Fibroblast of lung (primary cell): ENCODE data around the gene SRSF7. TPM values are rescaled to one million over a fixed set of nuclear protein-coding genes. Genes with fewer than 3 reads are reported as not detected.

ENCODE experiments used
- DNase-seq, 2 donors: peaks; one replicate each; pipeline versions ENCODE4 v3.0.0 to v3.0.0-alpha.2; 2010; ENCODE audit warnings: low read depth in 2 of 2
- H2AFZ ChIP-seq: 2 replicates; pipeline ENCODE4 v1.5.1; 2012; ENCODE audit warnings: low read length, control low read depth, inconsistent platforms
- H3K27ac ChIP-seq: 2 replicates; pipeline ENCODE4 v1.5.1; 2011; ENCODE audit warnings: low read length, control low read depth; ENCODE audit not compliant: insufficient read depth
- H3K27me3 ChIP-seq: 2 replicates; pipeline ENCODE4 v1.5.1; 2011; ENCODE audit warnings: mild to moderate bottlenecking, low read length; ENCODE audit not compliant: control insufficient read depth, insufficient read depth
- H3K36me3 ChIP-seq: 2 replicates; pipeline ENCODE4 v1.5.1; 2011; ENCODE audit warnings: low read length; ENCODE audit not compliant: control insufficient read depth, insufficient read depth
- H3K4me1 ChIP-seq: 2 replicates; pipeline ENCODE4 v1.5.1; 2011; ENCODE audit warnings: low read length; ENCODE audit not compliant: control insufficient read depth, insufficient read depth; ENCODE audit errors: extremely low read depth
- H3K4me2 ChIP-seq: 2 replicates; pipeline ENCODE4 v1.5.1; 2011; ENCODE audit warnings: low read length, control low read depth; ENCODE audit not compliant: insufficient read depth; ENCODE audit errors: extremely low read depth
- H3K4me3 ChIP-seq, 4 experiments: fragments of 200-600 bp in 1 of 4; sonication (generic) in 1 of 4; replicated peaks in 1 of 4; 2 replicates each; pipeline ENCODE4 v1.5.1; 2011 to 2016; ENCODE audit warnings: low read length in 4 of 4, low read depth in 3 of 4, mild to moderate bottlenecking in 3 of 4, control low read depth in 2 of 4, inconsistent platforms in 1 of 4, mixed read lengths in 1 of 4; ENCODE audit not compliant: insufficient read depth in 1 of 4; ENCODE audit errors: control extremely low read depth in 1 of 4
- H3K79me2 ChIP-seq: 2 replicates; pipeline ENCODE4 v1.5.1; 2012; ENCODE audit warnings: mild to moderate bottlenecking, low read length, inconsistent platforms; ENCODE audit not compliant: control insufficient read depth, insufficient read depth
- H3K9ac ChIP-seq: 2 replicates; pipeline ENCODE4 v1.5.1; 2011; ENCODE audit warnings: mild to moderate bottlenecking, low read length, control low read depth; ENCODE audit not compliant: insufficient read depth
- H3K9me3 ChIP-seq: 2 replicates; pipeline ENCODE4 v1.5.1; 2012; ENCODE audit warnings: low read depth, low read length; ENCODE audit not compliant: control insufficient read depth, insufficient read depth
- H4K20me1 ChIP-seq: 2 replicates; pipeline ENCODE4 v1.5.1; 2011; ENCODE audit warnings: low read length; ENCODE audit not compliant: control insufficient read depth, insufficient read depth; ENCODE audit errors: extremely low read depth
- EZH2 ChIP-seq: IDR thresholded peaks from 2 replicates; pipeline ENCODE4 v1.5.1; 2012; ENCODE audit warnings: low read length, control low read depth, mild to moderate bottlenecking; ENCODE audit errors: missing control alignments
- polyA plus RNA-seq, 2 donors: library from polyadenylated mRNA; depleted of rRNA in 1 of 2; stranded (reverse) in 1 of 2; unstranded in 1 of 2; fragments of >200 nt; gene quantifications; 2 replicates each; pipeline ENCODE4 v1.2.1, GENCODE V29; 2011 to 2012; ENCODE audit warnings: missing spikeins in 1 of 2
- total RNA-seq: library from RNA; depleted of rRNA; stranded (reverse); fragments of >200 nt; gene quantifications from 2 replicates; pipeline ENCODE4 v1.2.1, GENCODE V29; 2014
- TF ChIP-seq, protein P1 (sequence below), 2 donors: IDR thresholded peaks in 1 of 2; conservative IDR thresholded peaks in 1 of 2; 1 replicate in 1 of 2; 2 replicates in 1 of 2; pipeline ENCODE4 v1.5.1; 2011 to 2012; ENCODE audit warnings: low read length in 2 of 2, control low read depth in 1 of 2, inconsistent platforms in 1 of 2, low read depth in 1 of 2, mild to moderate bottlenecking in 1 of 2

Gene SRSF7
- total and polyA plus RNA-seq, 2 donors (not counting 1 experiment from before 2014, with no cell fraction given): 118 to 193 TPM

DNA sequence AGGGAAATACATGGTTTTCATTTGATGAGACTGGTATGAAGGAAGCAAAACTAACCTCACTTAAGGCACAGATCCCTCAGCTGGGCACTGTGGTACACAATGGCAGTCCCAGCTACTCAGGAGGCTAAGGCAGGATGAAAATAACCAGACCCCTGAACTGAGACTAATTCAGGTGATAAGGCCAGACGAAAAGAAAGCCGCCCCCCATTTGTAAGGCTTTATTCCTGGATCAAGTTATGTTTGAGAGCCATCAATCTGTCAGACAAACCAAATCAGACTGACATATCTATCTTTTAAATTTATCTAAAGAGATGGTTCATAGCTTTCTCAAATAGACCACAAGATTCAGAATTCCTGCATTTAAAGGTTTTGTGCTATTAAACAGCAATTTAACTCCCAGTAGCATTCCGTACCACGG, 4.1 kb downstream of the SRSF7 start:
- H3K36me3 ChIP-seq: peaks cover 15% of the 10 kb centered on the region
- no peak overlapping the region for H2AFZ ChIP-seq
- H3K4me2 ChIP-seq: no peak overlapping the region
- no peaks in the 10 kb centered on the region for H3K9me3 ChIP-seq
- DNase-seq: no peak
- H3K79me2 ChIP-seq: peaks cover 76% of the 10 kb centered on the region
- no peaks in the 10 kb centered on the region for H3K27me3 ChIP-seq
- H4K20me1 ChIP-seq: peaks cover 4% of the 10 kb centered on the region
- TF ChIP-seq, protein P1, sequence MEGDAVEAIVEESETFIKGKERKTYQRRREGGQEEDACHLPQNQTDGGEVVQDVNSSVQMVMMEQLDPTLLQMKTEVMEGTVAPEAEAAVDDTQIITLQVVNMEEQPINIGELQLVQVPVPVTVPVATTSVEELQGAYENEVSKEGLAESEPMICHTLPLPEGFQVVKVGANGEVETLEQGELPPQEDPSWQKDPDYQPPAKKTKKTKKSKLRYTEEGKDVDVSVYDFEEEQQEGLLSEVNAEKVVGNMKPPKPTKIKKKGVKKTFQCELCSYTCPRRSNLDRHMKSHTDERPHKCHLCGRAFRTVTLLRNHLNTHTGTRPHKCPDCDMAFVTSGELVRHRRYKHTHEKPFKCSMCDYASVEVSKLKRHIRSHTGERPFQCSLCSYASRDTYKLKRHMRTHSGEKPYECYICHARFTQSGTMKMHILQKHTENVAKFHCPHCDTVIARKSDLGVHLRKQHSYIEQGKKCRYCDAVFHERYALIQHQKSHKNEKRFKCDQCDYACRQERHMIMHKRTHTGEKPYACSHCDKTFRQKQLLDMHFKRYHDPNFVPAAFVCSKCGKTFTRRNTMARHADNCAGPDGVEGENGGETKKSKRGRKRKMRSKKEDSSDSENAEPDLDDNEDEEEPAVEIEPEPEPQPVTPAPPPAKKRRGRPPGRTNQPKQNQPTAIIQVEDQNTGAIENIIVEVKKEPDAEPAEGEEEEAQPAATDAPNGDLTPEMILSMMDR (conservative IDR thresholded peaks at IDR 0.05 in 1 of 2, IDR thresholded peaks at IDR 0.05 in 1 of 2; ENCODE audit: low read depth in 1 of 2, low read length in 2 of 2): no peak
- no peak overlapping the region for H3K9ac ChIP-seq
- H3K4me3 ChIP-seq: no peak overlapping the region
- H3K27ac ChIP-seq: no peak overlapping the region
- peaks cover 2% of the 10 kb centered on the region for H3K4me1 ChIP-seq

DNA sequence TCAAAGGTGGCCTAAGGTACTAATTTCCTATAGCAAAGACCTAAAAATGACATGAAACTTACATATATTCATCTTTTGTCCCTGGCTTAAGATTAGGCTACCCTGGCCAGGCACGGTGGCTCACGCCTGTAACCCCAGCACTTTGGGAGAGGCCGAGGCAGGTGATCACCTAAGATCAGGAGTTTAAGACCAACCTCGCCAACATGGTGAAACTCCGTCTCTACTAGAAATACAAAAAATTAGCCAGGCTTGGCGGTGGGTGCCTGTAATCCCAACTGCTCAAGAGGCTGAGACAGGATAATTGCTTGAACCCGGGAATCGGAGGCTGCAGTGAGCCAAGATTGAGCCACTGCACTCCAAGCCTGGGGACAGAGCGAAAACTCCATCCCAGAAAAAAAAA, 5.9 kb downstream of the SRSF7 start:
- H3K4me3 ChIP-seq: no peak overlapping the region
- H3K79me2 ChIP-seq: peaks cover 68% of the 10 kb centered on the region
- H4K20me1 ChIP-seq: peaks cover 4% of the 10 kb centered on the region
- TF ChIP-seq, protein P1 (conservative IDR thresholded peaks at IDR 0.05 in 1 of 2, IDR thresholded peaks at IDR 0.05 in 1 of 2; ENCODE audit: low read depth in 1 of 2, low read length in 2 of 2): no peak
- TF ChIP-seq EZH2: no peak
- peaks cover 15% of the 10 kb centered on the region for H3K36me3 ChIP-seq
- H3K9ac ChIP-seq: no peak overlapping the region
- H3K4me1 ChIP-seq: peaks cover 2% of the 10 kb centered on the region
- H2AFZ ChIP-seq: no peak overlapping the region
- no peak overlapping the region for H3K27ac ChIP-seq
- no peak overlapping the region for H3K4me2 ChIP-seq
- DNase-seq: no peak
- H3K9me3 ChIP-seq: no peaks in the 10 kb centered on the region
- H3K27me3 ChIP-seq: no peaks in the 10 kb centered on the region

DNA sequence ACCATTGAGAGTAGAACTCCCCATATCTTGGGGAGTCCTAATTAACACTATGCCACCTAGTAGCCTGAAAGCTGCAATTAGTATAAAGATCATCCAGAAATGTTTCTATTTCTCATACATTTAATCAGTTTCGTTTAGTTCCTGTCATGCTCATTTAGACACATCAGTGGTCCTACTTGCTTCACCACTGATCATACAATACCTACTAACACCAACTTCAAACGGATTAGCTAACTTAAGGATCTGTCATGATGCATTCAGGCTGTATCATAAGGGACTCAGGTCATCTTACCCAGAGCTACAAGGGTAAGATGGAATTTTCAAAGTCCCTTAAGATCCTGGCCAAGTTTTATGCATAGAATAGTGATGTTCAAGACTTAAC, 6.8 kb downstream of the SRSF7 start:
- no peaks in the 10 kb centered on the region for H3K9me3 ChIP-seq
- H4K20me1 ChIP-seq: no peaks in the 10 kb centered on the region
- no peaks in the 10 kb centered on the region for H3K27me3 ChIP-seq
- no peak overlapping the region for H3K4me2 ChIP-seq
- DNase-seq: no peak
- H2AFZ ChIP-seq: no peak overlapping the region
- no peak overlapping the region for H3K4me3 ChIP-seq
- H3K27ac ChIP-seq: no peak overlapping the region
- H3K9ac ChIP-seq: no peak overlapping the region
- H3K4me1 ChIP-seq: peaks cover 2% of the 10 kb centered on the region
- TF ChIP-seq, protein P1 (conservative IDR thresholded peaks at IDR 0.05 in 1 of 2, IDR thresholded peaks at IDR 0.05 in 1 of 2; ENCODE audit: low read depth in 1 of 2, low read length in 2 of 2): no peak
- TF ChIP-seq EZH2: no peak
- peaks cover 59% of the 10 kb centered on the region for H3K79me2 ChIP-seq
- peaks cover 16% of the 10 kb centered on the region for H3K36me3 ChIP-seq
